ENCODE results near the gene DCLRE1A.
"Not testable (repeated sequence)": the region's sequence is repeated elsewhere in the genome, so short reads cannot be mapped to it uniquely, and the experiment has no call there.

Gene DCLRE1A

DNA sequence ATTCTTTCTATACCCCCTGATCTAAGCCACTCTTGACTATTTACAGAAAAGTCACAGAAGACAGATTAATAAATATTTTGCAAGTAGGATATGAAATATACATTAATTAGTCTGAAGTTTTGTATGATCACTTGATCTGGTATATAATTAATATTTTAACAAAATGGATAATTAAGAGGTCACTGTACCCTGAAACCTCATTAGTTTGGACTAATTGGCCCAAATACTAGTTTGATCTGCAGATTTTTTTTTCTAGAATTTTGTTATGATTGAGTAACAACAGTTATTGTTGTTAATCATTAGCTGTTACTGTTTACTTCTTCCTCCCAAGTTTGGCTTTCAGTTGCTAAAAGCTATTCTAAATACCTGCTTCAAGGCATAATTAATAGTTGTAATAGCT lies 3.3 kb upstream of the DCLRE1A start:
- no peak for DNase-seq

DNA sequence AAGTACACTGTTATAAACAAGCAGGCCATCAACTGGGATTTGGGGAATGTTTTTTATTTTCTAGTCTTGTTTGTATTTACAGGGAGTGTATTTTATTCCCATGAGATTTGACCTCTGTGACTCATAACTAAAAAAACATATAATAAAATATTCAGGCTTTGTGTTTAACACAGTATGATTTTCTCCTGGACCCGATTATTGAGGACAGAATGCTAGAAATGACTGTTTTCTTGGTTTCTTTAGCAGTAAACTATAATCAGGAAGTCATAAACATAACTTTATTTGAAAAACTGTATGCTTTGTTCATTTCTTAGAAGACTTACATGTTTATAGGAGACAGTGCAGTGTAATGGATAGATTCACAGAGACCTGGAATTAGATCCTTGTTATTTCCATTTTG lies 2.7 kb upstream of the DCLRE1A start:
- DNase-seq = no peak

DNA sequence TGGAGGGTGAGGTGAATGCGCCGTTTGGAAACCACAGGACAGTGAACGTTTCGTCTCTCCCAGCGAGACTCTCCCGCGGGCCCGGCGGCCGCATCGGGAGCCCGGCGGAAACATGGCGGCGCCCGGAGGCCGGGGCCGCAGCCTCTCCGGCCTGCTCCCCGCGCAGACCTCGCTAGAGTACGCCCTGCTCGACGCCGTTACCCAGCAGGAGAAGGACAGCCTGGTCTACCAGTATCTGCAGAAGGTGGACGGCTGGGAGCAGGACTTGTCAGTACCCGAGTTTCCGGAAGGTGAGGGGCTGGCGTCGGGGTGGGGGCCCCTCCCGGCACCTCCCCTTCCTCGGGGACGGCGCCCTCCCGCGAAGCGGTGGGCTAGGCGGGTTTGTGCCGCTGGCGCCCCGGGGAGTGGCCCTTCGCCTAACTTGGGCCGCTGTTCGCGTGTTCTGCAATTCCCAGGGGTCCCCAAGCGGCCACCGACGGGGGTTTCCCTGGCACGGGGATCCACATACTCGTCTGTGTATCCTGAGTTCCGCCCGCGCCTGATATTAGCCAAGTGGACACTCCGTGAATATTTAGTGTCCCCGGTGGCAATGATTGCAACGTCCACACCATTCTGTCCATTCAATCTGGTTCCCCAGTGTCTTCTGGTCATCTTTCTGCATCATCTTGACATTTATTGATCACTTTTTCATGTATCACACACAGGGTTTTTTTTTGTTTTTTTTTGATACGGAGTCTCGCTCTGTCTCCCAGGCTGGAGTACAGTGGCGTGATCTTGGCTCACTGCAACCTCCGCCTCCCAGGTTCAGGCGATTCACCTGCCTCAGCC lies 1.1 kb upstream of the DCLRE1A start:
- DNase-seq = peak; percentile 68

DNA sequence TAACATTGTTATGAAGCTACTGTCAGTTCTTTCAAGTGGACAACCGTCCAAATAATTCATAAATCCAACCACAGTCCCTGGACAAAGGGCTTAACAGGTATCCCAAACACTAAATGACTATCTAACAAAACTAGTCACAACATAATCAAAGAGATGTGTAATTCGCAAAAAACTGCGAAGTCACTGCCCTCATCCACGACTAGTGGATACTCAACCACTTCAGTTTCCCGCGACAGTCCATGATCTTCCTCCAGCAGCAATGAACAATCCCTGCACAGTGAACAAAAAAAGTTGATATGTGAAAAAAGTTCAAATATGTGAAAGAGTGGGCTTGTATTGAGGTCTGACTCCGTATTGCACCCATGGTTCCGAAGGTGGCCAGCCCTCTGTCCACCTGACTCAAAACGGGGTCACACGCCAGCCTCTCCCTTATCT lies 287 bp downstream of the DCLRE1A start:
- DNase-seq = no peak

DNA sequence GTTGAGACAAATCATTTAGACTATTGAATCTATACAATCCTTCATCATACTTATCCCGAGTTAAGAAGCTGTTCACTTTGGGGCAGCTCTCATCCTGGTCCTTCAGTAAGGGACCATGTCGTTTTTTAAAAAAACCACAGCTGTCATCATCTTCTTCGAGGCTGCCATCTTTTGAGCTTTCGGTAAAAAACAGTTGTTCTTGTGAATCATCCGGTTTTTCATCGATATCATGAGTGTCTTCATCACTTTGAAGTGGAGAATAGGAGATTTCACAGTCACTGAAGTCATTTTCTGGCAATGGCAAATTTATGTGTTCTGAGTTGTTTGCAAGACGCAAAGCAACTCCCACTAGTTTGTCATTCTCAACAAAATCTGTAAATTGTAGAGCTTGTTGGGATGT lies 3.9 kb downstream of the DCLRE1A start:
- DNase-seq = no peak

DNA sequence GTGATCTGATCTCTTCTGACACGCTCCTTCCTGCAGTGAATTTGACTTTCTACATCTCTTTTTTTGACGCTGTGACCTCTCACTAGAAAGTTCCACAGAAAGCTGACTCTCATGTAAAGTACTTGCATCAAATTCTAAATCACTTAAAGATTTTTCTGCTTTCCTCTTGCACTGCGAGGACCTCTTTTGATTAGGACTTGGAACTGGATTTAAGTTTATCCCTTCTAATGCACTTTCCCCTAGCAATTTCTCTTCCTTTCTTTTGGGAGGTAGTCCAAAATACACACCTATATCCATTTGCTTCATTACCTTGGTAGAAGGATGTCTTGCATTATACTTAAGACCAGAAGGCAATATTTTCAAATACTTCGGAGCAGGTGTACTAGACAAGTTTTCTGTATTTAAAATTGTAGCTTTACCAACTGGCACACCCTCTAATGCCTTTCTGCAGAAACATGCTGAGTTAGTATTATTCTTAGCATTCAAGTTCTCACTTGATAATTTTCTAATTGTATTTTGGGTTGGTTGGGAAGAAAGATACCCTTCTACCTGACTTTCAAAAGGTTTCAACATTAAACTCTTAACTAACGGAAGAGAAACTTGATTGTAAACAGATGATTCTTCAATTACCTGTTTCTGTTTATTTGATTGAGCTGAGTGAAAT lies 4.6 kb downstream of the DCLRE1A start:
- DNase-seq = no peak

DNA sequence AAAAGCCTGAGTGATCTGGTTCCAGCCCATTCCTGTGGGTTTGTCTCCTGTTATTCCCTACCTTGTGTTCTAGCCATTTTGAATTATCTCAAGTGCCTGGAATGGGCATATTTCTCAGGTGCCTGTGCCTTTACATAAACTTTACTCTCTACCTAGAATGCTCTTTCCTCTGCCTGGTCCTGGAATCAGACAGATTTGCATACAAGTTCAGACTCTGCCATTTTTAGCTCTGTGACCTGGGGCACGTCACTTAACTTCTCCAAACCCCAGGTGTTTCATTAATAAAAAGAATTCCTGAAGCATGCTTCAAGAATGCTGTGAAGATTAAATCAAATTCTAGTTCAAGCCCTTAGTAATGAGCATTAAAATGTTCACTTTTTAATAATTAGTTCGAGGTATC lies 7.8 kb downstream of the DCLRE1A start:
- DNase-seq = no peak

DNA sequence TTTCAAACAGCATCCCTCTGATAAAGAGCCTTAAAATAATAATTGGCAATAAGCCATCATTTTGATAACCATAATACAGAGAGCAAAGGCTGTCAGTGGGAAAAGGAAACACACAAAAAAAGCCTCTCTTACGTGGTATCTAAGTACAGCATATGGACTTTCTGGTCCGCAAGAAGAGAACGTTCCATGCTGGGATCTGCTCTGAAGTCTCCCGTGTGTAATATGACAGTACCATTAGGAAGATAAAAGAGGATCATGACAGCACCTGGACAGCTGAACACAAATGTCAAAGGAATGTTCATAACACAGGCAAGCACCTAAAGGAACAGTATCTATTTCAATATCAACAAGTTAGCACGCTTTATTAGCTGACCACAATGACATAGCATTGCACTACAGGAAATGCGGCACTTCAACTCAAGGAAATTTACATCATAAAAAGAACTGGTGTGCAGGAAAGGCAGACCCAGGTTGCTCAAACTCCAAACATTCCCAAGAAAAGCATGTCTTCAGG lies 9.9 kb downstream of the DCLRE1A start:
- no peak for DNase-seq

DNA sequence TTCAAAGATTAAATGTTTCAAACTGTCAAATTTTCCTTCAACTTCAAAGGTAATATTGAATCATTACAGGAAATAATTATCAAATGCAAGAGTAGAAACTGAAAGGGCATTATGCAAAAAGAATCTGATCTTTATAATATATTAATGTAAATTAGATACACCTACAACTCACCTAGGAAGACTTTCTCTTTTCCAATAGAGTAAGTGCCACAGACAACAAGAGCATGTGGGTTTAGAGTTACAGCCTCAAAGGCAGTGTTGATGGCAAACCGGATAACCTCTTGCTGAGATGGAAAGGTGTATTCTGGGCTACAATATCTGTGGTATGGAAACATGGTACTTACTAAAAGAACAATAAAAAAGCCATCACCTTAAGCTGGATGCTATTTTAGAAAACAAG lies 11.7 kb downstream of the DCLRE1A start:
- DNase-seq = no peak

DNA sequence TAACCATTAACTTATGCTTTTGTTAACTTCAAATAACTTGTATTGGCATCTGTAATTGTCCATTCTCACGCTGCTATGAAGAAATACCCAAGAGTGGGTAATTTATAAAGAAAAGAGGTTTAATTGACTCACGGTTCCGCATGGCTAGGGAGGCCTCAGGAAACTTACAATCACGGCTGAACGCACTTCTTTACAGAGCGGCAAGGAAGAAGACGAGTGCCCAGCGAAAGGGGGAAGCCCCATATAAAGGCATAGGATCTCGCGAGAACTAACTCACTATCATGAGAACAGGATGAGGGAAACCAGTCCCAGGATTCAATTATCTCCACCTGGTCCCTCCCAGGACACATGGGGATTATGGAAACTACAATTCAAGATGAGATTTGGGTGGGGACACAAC lies 25.3 kb downstream of the DCLRE1A start:
- DNase-seq = not testable (repeated sequence)

DNA sequence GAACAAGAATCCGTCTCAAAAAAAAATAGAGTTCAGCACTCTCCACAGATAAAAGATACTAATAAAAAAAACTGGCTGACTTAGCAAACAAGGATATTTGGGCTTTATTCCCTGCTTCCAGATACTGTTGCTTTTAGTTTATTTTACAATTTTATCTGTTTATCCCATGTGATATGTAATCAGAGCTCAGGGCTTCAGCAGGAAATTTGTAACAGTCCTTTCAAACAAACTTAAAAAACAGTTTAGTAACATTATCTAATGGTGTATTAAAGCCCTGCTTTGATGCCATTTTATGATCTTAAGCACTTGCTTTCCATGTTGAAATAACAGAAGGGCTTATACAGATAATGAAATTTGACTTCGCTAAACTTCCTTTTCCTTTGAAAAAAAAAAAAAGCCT lies 28.1 kb downstream of the DCLRE1A start:
- DNase-seq = no peak

DNA sequence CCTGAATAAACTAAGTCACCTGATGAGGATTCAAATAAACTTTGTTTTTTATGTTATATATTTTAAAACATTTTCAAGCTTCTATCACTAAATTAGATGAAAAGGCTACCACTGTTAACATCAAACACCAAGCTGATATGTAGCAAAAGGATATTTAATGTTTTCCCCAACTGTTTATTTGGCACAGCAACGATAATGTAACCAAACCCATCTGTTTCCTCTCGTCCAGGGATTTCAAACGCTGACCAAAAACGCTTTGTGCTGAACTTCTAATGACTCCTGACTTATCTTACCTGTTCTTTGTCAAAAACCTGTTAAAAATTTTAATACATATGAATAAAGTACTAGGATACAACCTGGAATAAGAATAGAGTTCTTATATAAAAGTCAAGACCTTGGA lies 30.5 kb downstream of the DCLRE1A start:
- no peak for DNase-seq

DNA sequence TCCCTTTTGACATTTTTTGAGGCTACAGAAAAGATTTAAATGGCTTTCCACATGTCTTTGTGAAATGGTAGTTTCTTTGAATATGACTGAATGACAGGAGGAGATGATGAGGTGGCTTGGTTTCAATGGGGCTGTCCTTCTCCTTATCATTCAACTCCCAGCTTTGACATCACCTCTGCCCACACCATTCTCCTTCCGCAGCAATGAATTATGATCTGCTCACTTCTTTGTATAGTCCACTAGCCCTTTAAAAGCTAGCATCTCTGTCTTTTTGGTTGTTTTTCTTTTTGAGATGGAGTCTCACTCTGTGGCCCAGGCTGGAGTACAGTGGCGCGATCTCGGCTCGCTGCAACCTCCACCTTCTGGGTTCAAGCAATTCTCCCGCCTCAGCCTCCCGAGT lies 31.7 kb downstream of the DCLRE1A start:
- no peak for DNase-seq

DNA sequence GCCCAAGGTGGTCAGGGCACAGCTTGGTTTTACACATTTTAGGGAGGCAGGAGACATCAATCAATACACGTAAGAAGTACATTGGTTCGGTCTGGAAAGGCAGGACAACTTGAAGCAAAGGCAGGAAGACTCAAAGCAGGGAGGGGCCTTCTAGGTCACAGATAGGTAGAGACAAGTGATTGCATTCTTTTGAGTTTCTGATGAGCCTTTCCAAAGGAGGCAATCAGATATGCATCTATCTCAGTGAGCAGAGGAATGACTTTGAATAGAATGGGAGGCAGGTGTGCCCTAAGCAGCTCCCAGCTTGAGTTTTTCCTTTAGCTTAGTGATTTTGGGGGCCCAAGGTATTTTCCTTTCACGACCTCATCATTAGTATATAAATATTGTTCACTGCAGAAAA lies 32.6 kb downstream of the DCLRE1A start:
- DNase-seq = not testable (repeated sequence)

DNA sequence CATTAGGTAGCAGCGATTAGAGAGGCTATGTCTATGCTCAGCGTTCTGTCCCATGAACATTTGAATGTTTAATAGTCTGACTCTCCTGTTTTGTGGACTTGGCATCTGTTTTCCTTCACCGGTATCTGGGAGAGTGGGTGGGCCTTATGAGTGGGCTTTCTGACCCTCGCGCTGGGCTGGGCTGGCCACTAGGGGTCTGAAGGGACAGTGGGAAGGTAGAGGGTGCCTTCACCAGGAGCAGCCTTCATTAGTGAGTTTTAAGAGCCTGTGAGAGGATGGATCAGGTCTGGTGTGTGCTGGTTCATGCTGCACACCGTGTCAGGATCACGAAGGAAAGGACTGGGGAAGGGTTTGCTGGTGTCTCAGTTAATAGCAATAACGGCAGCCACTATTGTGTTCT lies 33.4 kb downstream of the DCLRE1A start:
- DNase-seq = no peak

DNA sequence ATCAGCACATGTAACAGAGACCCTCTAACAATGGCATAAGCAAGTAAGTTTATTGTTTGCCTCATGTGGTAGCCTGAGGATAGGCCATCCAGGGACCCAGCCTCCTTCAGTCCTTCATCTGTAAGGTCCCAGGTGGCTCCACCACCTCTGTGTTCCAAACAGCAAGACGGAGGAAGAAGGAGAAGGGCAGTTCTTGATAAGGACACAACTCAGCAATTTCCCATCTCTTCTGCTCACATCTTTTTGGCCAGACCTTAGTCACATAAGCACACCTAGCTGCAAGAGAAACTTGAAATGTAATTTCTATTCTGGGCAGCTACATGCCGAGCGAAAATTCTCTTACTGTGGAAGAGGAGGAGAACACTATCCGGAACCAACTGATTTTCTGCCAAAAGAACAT lies 33.9 kb downstream of the DCLRE1A start:
- no peak for DNase-seq

DNA sequence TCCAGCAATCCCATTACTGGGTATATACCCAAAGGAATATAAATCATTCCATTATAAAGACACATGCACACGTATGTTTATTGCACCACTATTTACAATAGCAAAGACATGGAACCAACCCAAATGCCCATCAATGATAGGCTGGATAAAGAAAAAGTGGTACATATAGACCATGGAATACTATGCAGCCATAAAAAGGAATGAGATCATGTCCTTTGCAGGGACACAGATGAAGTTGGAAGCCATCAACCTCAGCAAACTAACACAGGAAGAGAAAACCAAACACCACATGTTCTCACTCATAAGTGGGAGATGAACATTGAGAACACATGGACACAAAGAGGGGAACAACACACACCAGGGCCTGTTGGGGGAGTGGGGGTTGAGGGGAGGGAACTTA lies 39.2 kb downstream of the DCLRE1A start:
- not testable (repeated sequence) for DNase-seq

DNA sequence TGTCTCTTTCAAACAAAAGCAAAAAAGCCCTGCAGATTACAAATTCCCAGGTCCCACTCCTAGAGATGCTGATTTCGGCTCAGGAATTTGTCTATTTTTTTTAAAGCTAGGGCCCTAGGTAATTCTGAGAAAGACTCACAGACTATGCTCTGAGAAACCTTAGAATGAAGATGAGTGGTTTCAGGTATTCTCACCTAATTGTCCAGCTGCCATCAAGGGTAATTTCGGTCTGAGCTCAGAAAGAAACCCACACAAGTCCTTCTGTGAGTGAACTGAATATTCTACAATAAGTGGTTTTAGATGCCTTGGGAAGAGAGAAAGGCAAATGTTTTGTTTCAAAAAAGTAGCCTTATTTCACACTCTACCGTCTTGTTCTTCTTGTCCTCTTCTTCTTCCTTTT lies 45.7 kb downstream of the DCLRE1A start:
- DNase-seq = no peak

DNA sequence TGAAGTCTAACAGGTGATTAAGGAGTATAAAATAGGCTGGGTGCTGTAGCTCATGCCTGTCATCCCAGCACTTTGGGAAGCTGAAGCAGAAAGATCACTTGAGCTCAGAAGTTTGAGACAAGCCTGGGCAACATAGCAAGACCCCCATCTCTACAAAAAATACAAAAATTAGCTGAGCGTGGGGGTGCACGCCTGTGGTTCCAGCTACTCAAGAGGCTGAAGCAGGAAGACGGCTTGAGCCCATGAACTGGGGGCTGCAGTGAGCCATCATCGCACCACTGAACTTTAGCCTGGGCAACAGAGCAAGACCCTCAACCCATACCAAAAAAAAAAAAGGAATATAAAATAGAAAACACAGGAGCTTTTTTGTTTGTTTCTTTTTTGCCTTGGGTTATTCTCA lies 47.4 kb downstream of the DCLRE1A start:
- no peak for DNase-seq

DNA sequence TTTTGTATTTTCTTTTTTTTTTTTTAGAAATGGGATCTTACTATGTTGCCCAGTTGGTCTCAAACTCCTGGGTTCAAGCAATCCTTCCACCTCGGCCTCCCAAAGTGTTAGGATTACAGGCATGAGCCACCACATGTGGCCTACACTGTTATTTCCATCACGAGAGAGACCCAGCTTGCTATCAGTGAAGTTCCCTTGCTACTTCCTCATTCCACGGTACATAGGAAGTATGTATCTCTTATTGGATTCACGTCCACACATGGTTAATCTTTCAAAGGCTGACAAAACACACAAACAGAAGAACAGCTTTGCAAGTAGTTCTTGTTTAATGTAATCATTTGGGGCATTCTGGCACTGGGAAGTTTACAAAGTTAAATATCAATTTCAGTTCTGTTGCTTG lies 50.9 kb downstream of the DCLRE1A start:
- DNase-seq = peak; percentile 13

DNA sequence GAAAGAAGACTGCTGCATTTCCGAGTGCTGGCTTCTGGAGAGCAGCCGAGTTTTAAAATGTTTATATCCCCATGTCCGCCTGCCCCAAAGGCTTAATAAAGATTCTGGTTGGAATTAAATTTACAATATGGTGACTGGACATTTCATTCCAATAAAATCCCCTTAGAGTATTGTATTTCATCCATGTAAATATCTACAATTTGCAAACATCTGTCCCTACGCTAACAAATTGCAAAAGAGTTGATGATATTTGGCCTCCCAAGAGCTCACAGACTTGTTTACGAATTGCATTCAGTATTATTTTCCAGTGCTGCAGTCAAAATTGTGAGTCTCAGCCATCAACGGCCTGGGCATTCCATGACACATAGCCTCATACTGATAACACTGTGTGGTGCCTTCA lies 52.3 kb downstream of the DCLRE1A start:
- DNase-seq = no peak

DNA sequence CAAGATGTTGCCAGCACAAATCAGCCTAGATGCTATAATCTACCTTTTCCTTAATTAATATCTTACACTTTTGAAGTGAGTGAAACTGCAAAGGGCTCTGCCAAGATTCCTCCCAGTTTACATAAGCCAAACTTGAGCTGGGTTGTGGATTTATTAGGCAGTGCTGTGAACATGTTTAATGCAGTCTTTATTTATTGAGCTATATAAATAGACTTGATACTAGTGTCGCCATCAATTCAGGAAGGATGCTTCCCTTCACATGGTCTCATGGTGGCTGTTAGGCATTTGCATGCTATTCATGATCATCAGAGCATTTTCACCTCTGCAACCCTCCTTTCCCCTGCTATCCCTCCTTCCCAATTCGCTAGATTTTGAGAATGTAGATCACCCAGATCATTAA lies 62.2 kb downstream of the DCLRE1A start:
- DNase-seq = no peak

DNA sequence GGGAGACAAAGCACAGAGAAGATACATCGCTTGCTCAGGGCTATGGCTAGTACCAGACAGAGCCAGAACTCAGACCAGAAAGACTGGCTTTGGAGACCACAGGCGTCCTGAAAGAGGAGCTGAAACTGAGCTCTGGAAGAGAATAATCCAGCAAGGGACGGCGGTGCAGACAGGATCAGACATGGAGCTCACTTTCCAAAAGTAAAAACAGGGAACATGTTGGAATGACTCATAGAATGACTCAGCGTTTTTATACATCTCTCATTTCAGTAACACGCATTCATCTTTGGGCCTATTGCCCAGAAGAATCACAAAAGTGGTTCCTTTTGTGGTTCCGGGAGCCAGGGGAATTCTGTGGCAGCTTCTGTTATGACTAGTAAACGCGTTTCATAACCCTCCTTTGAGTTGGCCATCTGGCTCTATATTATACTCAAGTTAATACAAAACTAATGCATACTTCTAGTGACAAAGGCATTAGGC lies 65.2 kb downstream of the DCLRE1A start:
- peak; percentile 95 for DNase-seq
